Rectal smooth muscle tissue (tissue), 1 donor: Measurements from ENCODE around the gene LHFPL6.

ENCODE experiments used
- H3K27ac ChIP-seq: one replicate; pipeline ENCODE4 v1.7.0; 2013; ENCODE audit warnings: low read depth, low read length, inconsistent platforms
- H3K27me3 ChIP-seq: one replicate; pipeline ENCODE4 v1.7.0; 2013; ENCODE audit warnings: low read length; ENCODE audit not compliant: control insufficient read depth, insufficient read depth
- H3K36me3 ChIP-seq: one replicate; pipeline ENCODE4 v1.7.0; 2013; ENCODE audit warnings: low read length; ENCODE audit not compliant: control insufficient read depth, insufficient read depth
- H3K4me1 ChIP-seq: one replicate; pipeline ENCODE4 v1.7.0; 2013; ENCODE audit warnings: low read length; ENCODE audit not compliant: control insufficient read depth, insufficient read depth
- H3K4me3 ChIP-seq: one replicate; pipeline ENCODE4 v1.7.0; 2013; ENCODE audit warnings: low read length
- H3K9ac ChIP-seq: one replicate; pipeline ENCODE4 v1.7.0; 2013; ENCODE audit warnings: low read length

LHFPL6 gene

GRCh38 chr13:39306639-39307589, 296.1 kb downstream of the LHFPL6 start:
- no peaks in the 10 kb centered on the region for H3K4me1 ChIP-seq

DNA sequence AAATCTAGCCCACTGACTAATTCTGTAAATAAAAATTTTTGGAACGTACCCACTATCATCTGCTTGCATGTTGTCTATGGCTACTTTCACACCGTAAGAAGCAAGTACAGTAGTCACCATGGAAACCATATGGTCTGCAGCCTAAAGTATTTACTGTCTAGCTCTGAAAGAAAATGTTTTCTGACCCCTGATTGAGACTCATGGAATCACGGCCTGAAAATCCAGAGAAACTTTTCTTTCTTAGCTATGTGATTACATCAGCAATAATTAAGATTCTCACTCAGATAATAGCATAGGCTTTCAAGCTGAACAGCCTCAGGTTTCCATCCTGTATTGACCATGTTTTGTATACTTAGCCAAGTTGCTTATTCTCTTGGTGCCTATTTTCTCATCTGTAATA, 300.2 kb downstream of the LHFPL6 start:
- Histone ChIP-seq H3K4me1 (no peaks in the 10 kb centered on the region), H3K9ac (no peak overlapping the region), H3K27ac (no peak overlapping the region), H3K36me3 (no peaks in the 10 kb centered on the region), H3K27me3 (no peaks in the 10 kb centered on the region), H3K4me3 (no peak overlapping the region)

More at GRCh38 chr13:39306639-39307589, 296.1 kb downstream of the LHFPL6 start:
- H3K27ac ChIP-seq = no peak overlapping the region
- no peaks in the 10 kb centered on the region for H3K36me3 ChIP-seq
- no peaks in the 10 kb centered on the region for H3K27me3 ChIP-seq
- no peak overlapping the region for H3K4me3 ChIP-seq
- H3K9ac ChIP-seq = no peak overlapping the region

- Histone ChIP-seq H3K4me3 (no peak overlapping the region), H3K36me3 (no peaks in the 10 kb centered on the region), H3K27ac (no peak overlapping the region), H3K9ac (no peak overlapping the region), H3K4me1 (no peaks in the 10 kb centered on the region), H3K27me3 (no peaks in the 10 kb centered on the region)
Observed at GRCh38 chr13:39298951-39299350, 304.0 kb downstream of the LHFPL6 start.

- Histone ChIP-seq H3K9ac (no peak overlapping the region), H3K4me1 (no peaks in the 10 kb centered on the region), H3K36me3 (no peaks in the 10 kb centered on the region), H3K27me3 (no peaks in the 10 kb centered on the region), H3K4me3 (no peak overlapping the region), H3K27ac (no peak overlapping the region)
Observed at GRCh38 chr13:39297664-39298171, 305.3 kb downstream of the LHFPL6 start.

DNA sequence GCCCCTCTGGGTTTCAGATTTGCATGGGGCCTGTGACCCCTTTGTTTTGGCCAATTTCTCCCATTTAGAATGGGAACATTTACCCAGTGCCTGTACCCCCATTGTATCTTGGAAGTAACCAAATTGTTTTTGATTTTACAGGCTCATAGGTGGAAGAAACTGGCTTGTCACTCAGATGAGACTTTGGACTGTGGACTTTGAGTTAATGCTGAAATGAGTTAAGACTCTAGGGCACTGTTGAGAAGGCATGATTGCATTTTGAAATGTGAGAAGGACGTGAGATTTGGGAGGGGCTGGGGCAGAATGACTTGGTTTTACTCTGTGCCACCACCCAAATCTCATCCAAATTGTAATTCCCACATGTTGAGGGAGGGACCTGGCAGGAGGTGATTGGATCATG, 306.0 kb downstream of the LHFPL6 start:
- Histone ChIP-seq H3K27ac (no peak overlapping the region), H3K4me3 (no peak overlapping the region), H3K36me3 (no peaks in the 10 kb centered on the region), H3K27me3 (no peaks in the 10 kb centered on the region), H3K9ac (no peak overlapping the region), H3K4me1 (no peaks in the 10 kb centered on the region)

DNA sequence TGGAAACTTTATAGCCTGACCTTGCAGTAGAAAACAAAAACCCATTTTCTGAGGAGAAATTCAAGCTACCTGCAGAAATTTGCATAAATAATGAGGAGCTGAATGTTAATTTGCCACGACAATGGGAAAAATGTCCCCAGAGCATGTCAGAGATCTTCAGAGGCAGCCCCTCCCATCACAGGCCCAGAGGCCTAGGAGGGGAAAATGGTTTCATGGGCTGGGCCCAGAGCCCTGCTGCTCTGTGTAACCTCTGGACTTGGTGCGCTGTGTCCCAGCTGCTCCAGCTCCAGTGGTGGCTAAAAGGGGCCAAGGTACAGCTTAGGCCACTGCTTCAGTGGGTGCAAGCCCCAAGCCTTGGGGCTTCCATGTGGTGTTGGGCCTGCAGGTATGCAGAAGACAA, 306.8 kb downstream of the LHFPL6 start:
- H3K27me3 ChIP-seq = no peaks in the 10 kb centered on the region
- H3K4me1 ChIP-seq = no peaks in the 10 kb centered on the region
- no peak overlapping the region for H3K4me3 ChIP-seq
- no peak overlapping the region for H3K9ac ChIP-seq
- no peaks in the 10 kb centered on the region for H3K36me3 ChIP-seq
- no peak overlapping the region for H3K27ac ChIP-seq
